Endothelial cell of hepatic sinusoid (primary cell): ENCODE measurements around the gene FRMPD2.
"Not testable (repeated sequence)": the region's sequence is repeated elsewhere in the genome, so short reads cannot be mapped to it uniquely, and the experiment has no call there.

Experiments used
- in situ Hi-C: cut with HindIII; loops from 2 replicates; pipeline ENCODE4 v1.10.0; 2017; ENCODE audit warnings: low sequenced_read_pairs

The FRMPD2 gene

DNA sequence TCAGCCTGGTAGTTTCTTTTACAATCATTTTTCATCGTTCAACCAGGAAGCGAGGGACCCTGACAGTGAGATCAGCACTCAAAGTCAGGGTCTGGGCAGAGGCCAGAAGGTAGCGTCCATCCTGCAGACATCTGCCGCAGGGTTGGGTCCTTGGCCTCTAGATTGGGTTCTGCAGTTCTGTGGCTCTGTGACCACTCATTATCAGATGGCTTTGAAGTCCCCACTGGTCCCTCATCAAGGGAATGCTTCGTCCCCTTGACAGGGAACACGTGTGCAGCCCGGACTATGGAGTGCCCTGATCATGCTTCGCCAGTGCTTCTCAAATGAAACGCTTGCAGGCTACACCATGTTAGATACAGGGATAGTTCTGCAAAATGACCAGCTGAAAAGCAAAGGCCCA is 64.1 kb downstream of the FRMPD2 start:
- in situ Hi-C loops: no loop called here

DNA sequence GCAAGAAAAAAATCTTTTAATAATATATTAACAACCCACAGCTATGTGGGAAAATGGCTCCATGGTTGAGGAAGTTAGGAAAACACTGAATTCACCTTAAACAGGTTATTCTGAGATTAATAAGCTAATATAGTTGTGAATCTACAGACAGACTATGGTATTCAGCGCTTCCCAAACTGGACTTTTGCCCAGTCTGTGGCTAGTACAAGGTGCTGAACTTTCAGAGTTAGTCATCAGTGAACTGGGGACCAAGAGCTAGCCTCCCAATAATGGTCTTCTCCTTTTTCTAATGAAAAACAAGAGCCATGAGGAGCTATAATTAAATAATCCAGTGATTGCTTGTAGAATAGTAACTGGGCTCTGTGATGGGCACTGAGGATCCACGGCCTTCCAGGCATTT is 65.3 kb downstream of the FRMPD2 start:
- in situ Hi-C loops: no loop called here

DNA sequence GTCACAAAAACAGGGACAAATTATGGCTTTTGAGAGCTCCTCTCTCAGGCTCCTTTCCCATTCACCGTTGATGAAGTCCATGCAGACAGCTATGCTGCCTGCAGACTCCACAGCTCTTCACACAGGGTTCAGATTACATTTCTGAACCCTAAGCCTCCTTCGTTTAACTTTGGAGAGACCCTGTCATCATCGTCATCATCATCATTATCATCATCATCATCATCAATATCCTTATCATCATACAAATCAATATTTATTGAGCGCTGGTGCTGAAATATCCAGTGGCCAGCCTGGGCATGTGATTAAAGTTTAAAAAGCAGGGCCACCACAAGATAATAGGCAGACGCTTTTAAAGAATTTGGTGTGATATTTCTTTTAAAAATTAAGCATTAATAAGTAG is 66.6 kb downstream of the FRMPD2 start:
- in situ Hi-C loops: no loop called here

DNA sequence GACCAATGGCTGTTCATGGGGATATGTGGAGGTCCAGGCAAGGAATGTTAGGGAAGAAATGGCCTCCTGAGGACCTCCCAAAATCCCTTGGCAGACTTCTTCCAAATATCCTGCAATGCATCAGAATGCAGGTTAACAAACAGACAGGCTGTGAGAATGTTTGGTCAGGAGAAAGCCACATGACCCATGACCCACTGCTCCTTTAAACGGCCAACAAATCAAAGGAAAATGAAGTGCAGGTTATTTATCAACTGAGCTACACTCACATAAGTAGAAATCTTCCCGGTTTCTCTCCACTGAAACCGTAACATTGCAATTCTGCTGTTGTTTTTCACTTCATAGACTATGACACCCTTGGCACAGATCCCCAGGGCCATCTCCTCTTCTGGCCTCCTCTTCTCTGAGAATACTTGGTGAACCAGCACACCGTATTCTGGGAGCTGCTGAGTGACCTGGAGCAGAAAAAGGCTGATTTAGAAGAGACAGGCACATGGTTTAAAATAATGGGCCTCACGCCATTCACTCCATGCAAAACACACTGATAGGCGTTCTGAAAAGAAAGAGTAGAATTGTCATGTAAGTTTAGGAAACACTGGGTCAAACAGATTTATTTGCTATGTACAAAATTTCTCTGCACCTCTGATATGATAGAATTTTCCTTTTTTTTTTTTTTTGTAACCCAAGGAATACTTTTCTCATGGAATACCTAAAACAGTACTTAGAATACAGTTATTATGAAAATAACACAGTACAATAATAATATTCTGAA is 67.8 kb downstream of the FRMPD2 start:
- in situ Hi-C loops: no loop called here

DNA sequence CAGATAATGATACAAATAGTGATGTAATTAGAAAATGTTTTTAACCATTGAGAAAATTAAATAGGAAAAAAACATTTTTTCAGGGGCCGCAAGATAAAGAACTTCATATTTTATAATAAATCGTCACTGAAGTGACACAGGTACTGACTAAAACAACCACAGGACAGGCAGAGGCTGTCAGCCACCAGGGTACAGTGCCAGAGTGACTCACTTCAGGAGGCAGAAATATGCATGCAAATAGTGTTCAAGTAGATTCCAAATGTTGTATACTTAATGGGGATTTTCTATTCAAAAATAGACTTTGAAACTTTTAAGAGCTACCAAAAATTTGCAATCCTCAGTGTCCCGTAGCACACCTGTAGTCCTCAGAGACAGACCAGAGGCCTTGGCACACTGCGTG is 68.6 kb downstream of the FRMPD2 start:
- in situ Hi-C loops: no loop called here

DNA sequence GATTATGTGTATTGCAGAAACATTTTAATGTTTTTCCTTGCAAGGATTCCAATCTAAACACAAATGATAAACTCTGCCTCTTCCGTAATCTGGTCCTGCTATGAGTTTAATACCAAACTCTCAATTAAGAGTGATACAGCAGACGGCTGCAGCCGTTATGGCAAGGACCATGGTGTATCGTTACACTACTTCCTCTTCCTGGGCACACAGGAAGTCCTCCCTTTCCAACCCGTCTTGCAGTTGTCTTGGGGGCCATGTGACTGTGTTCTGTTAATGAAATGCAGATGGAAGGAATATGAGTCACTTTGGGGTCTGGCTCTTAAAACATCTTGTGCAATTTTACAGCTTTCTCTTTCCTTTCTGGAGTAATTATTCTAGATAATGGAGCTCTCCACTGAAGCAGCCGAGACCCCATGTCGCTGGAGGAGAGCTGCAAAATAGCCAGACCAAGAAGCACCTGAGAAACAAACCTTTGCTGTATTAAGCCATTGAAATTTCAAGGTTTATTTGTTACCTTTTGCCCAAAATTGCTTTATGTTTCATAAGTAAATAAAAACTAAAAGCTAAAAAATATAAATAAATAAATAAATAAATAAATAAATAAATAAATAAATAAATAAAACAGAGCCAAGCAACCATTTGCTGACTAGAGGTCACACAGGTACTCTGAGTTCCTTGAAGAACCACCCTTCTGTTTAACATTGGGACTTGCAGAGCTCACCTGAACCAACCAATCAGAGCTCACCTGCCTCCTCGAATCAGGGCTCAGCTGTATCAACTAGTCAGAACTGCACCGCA is 74.7 kb downstream of the FRMPD2 start:
- in situ Hi-C loops: no loop called here

DNA sequence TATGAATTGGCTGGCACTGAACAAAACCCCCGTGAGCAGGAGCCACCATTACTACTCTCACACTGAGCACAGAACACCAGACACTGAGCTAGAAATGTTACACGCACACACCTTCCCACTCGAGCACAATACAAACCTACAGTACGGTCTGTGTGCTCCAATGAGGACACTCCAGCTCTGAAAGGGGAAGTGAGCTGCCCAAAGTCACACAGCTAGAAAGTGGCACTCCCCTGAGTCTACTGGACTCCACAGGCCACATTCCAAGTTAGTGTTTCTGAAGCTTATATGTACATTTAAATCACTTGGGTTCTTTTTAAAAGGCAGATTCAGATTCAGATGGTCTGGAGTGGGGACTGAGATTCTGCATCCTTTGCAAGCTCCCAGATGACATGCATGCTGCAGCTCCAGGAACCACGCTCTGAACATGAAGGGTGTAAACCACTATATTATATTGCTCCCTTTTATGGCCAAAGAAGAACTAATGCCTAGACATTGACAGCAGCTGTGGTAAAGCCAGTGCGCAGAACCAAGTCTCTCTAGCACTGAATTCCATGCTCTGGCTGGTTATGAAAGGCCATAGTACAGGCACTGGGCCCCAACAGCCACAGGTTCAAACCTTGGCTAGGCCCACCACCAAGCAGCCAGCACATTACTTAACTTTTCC is 77.1 kb downstream of the FRMPD2 start:
- in situ Hi-C loops: no loop called here

DNA sequence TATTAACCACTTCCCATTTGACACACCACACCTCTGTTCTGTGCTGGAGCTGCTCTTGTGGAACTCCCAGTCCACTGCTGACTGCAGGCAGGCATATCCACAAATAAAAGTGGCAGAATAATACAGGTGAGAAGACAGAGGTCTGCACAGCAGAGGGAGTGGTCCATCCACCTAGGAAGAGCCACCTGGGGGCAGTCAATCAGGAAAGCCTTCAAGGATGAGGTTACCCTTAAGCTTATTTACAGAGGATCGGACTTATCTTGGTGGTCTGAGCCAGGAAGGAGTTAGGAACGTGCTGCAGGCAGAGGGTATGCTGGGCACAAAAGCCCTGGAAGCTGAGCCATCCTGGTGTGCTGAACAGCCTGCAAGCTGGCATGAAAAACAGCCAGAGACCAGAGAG is 78.7 kb downstream of the FRMPD2 start:
- in situ Hi-C loops: no loop called here

DNA sequence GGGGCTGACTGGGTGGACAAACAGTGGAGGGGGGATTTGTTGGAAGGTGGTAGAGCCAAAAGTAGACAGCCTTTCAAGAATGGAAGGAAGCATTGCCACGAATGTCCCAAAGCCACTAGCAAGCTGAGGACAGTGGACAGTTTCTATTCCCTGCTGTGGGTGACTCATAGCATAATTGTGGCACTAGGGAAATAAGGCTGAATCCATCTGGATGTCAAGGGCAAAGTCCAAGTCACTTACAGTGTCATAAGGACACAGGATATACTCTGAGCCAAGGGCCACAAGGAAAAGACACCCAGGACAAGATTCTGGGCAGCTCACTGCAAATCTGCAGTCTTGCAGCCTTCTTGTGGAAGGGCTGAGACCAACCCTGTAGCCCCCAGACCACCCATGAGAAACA is 79.7 kb downstream of the FRMPD2 start:
- in situ Hi-C loops: no loop called here

DNA sequence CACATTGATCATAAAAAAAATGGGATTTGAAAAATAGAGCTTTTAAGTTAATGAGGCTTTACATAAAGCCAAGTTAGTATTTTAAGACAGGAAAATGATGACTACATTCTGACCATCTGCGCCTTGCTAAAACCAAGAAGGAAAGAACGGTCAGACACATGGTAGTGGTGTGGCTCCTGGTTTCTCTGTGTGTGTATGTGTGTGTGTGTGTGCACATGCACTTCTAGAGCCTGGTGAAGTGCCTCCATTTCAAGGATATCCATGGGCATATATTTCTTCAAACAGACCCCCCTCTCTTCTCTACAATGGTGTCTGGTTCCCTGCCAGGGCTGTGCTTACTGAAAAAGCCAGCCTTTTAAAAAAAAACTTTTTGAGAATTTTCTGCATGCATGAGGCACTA is 80.9 kb downstream of the FRMPD2 start:
- in situ Hi-C loops: no loop called here

DNA sequence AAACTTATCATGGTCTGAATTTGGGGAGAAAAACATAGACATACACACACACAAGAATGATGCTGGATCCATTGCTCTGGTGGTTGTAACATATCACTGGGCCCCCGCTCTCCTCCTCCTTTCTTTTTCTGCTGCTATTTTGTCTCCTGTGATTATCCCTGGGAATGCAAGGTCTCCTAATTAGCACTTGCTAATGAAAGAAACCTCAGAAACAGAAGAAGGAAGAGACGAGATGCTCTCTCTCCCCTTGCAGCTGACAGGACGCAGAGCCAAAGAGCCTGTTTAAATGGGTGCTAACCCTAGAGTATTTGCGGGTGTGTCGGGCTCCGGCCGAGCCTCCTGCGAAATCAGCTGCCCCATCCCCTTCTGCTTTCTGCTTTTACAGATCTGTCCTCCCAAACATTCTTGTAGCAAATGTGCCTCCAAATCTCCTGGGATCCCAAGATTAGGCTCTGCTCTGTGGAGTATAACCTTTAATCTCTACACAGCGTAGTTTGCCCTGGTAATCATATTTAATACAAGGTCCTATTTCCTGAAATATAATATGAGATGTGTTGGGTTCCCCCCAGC is 81.5 kb downstream of the FRMPD2 start:
- in situ Hi-C loops: no loop called here

DNA sequence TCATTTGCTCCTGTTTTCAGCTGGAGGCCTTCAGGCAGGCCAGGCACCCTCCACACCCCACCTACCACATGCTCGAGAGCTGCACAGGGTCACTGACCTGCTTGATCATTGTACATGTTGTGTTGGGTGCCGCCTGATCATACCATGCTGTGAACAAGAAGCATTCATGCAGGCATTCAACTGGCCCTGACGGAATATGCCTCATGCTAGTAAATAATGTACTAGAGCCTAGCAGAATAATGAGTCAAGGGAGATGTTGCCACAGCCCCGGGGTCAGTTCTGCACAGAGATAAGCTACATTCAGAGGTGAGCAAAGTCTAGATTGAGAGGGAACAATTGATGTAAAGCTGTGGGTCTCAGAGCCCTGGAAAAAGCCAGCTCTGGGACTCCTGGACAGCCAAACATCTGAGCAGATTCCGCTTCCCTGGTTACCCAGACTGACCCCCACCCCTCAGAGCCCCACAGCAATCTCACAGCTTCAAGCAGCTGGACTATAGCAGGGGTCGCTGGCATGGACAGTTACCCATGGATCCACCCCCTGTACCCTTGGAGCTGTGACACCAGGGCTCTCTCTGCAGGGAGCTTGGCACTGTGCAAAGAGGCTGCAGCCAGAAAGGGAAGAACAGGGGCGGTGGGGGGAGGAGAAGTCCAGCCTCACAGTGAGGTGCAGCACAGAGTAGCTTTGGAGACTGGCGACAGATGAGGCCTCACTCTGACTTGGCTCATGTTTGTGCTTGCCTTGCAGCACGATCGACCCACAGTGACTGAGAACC is 86.6 kb downstream of the FRMPD2 start:
- in situ Hi-C loops: no loop called here

DNA sequence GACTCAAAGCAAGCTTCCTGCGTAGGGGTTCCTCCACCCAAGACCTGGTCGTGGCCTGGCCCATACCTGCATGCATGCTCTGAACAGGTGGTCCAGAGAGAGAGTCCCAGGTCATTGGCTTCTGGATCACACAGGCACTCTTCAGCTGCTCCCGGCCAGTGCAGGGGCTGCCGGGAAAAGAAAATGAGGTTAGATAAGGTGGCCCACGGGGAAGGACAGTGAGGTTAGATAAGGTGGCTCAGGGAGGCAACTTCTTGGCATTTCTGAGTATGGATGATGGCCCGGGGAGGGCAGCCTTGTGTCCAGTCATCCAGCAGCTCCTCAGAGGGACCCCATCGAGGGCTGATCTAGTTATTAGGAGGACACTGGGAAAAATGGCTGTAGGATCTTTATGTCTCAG is 87.4 kb downstream of the FRMPD2 start:
- in situ Hi-C loops: no loop called here

DNA sequence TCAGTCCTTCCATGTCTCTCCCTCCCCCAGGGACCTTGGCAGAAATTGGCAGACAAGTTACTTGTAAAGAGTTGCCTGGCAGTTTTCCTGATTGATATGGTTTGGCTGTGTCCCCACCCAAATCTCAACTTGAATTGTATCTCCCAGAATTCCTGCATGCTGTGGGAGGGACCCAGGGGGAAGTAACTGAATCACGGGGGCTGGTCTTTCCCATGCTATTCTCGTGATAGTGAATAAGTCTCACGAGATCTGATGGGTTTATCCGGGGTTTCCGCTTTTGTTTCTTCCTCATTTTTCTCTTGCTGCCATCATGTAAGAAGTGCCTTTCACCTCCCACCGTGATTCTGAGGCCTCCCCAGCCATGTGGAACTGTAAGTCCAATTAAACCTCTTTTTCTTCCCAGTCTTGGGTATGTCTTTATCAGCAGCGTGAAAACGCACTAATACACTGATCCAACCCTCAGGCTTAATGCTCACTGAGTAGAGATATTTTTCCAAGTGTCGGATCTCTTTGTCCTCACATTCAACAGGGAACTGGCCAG is 88.2 kb downstream of the FRMPD2 start:
- in situ Hi-C loops: not testable (repeated sequence)

DNA sequence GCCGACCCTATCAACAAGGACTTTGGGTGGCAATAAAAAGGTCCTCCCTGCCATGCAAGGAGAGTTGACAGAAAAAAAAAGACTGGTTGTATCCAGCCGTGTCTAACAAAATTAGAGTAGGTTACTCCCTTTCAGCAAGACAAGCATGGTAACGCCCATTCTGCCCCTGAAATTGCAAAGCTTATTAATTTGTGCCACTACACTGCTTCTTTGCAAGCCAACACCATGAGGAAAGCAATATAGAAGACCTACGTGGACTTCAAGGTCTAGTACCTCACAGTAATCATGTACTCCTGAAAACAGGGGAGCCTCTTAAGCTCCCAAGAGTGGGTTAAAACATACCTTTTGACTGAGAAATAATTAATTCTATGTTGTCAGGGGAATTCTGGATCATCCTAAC is 90.3 kb downstream of the FRMPD2 start:
- in situ Hi-C loops: no loop called here

DNA sequence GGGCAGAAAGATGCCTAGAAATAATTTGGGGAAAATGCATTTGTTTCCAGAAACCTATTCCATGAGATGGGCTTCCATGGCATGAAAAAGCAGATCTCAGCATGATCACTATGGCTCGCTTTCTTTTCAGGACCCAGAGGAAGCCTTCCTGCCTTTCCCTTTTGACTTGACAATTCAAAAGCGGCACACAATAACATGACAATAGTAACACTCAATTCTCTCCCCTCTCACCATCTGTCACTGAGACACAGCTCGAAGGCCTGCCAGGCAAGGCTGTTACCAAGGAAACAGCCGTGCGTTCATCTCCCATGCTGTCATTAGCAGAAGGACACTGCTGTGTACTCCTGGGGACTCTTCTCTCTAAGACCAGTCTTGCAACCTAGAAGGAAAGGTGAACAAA is 101.8 kb downstream of the FRMPD2 start:
- in situ Hi-C loops: not testable (repeated sequence)

DNA sequence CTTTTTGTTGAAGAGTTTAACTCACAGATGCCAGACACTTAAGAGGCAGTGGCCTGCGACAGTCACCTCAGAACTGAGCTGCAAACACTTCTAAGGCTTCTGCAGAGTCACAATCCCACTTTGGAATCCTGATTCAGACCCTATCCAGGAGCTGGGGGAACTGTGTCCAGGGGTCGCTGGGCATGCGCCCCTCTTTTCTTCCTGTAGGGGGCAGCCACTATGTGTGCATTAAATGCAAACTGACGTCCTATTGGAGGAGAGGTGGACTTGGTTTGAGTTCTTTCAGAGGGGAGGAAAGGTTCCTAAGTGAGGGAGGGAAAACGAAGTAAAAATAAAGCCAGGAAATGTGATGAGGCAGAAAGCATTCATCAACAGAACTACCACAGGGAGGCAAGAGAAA is 113.8 kb downstream of the FRMPD2 start:
- in situ Hi-C loops: not testable (repeated sequence)

DNA sequence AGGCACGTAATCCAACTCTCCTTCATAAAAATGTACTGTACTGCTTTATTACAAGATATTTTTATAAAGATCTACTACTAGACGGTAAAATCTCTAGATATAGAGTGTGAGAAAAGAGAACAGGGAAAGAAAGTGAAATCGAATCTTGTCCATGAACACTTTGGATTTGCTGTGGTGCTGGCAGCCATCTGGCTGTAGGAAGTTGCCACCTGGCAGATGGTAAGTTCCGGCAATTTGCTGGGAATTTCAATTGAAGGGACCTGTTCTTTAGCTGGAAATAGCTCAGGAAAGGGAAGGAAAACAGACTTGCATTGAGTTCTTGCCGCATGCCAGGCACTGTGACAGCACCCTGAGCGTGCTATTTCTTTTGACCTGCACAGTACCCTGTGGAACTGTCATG is 114.3 kb downstream of the FRMPD2 start:
- in situ Hi-C loops: not testable (repeated sequence)

DNA sequence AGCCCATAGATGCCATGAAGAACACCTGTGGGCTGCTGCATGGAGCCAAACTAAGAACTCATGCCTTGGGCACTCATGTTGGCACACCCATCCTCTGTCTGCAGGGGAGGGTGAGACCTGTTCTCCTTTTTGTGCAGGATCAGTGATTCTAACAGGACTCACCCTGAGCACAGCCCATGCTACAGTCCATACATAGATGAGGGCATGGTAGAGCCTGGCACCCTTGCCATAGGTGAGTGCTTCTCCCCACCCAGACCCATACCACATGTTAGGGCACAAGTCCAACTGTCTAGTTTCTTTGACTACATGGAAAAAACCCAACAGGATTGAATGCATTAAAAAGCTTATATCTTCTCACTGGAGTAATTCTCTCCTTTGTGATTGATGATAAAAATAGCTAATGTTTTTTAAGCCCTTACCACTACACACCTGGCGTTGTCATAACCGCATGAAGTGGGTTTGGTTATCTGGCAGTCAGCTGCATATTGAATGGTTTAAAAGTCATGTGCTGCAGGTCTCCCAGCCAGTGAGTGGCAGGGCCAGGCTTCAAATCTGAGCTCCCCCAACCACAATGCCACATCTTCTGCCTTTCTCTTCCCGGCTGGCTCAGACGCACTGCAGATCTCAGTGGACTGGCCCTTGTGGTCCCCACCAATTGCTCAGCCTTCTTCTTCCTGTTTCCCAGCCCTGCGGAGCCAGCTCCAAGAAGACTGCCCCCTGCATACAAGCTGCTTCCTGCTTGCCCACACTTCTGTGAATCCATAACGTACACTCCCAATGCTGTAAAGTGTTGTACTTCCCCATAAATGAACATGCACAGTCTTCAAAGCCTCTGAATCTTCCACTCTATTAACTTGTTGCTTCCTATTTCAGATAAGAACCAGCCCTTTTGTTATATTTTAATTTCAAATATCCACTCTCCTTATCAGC is 120.0 kb downstream of the FRMPD2 start:
- in situ Hi-C loops: not testable (repeated sequence)
